CD8-positive, alpha-beta memory T cell (primary cell): ENCODE data around the gene RNF222. TPM values are rescaled to one million over a fixed set of nuclear protein-coding genes. Genes with fewer than 3 reads are reported as not detected.
"Not testable (repeated sequence)": the region's sequence is repeated elsewhere in the genome, so short reads cannot be mapped to it uniquely, and the experiment has no call there.

Experiments
- CTCF ChIA-PET: fragments of 350-600 bp; sonication (Branson Sonifier 250); formaldehyde crosslinking; loops from one replicate; lab custom pipeline; 2021; ENCODE audit warnings: antibody characterized with exemption; lab: Charles Lee
- POLR2A ChIA-PET: fragments of 350-600 bp; sonication (Branson Sonifier 250); formaldehyde crosslinking; loops from one replicate; lab custom pipeline; 2021; ENCODE audit warnings: antibody characterized with exemption; lab: Charles Lee
- DNase-seq, 5 donors: peaks; one replicate each; pipeline versions ENCODE4 v3.0.0 to v3.0.0-alpha.2; 2020 to 2022; ENCODE audit warnings: mixed read lengths in 1 of 5
- H3K27ac ChIP-seq: one replicate; pipeline ENCODE4 v1.7.0; 2013; ENCODE audit warnings: low read depth, mild to moderate bottlenecking, low read length, moderate library complexity
- H3K27me3 ChIP-seq: 2 replicates; pipeline ENCODE4 v1.7.0; 2013; ENCODE audit warnings: low read length, mild to moderate bottlenecking; ENCODE audit not compliant: insufficient read depth, poor library complexity, severe bottlenecking
- H3K36me3 ChIP-seq: 2 replicates; pipeline ENCODE4 v1.7.0; 2013; ENCODE audit warnings: mild to moderate bottlenecking, low read length, moderate library complexity; ENCODE audit not compliant: insufficient read depth
- H3K4me1 ChIP-seq: 2 replicates; pipeline ENCODE4 v1.7.0; 2013; ENCODE audit warnings: mild to moderate bottlenecking, low read length, moderate library complexity; ENCODE audit not compliant: insufficient read depth
- H3K4me3 ChIP-seq: 2 replicates; pipeline ENCODE4 v1.7.0; 2013; ENCODE audit warnings: mild to moderate bottlenecking, low read length
- H3K9me3 ChIP-seq: 2 replicates; pipeline ENCODE4 v1.7.0; 2013; ENCODE audit warnings: mild to moderate bottlenecking, low read length
- H3K27ac Mint-ChIP-seq, 8 donors: one replicate each; pipeline ENCODE4 v1.8.0; 2020 to 2021; ENCODE audit warnings: mixed read lengths in 8 of 8, mild to moderate bottlenecking in 6 of 8, inconsistent platforms in 3 of 8, moderate library complexity in 3 of 8
- H3K27me3 Mint-ChIP-seq, 2 donors: one replicate each; pipeline ENCODE4 v1.8.0; 2020 to 2021; ENCODE audit warnings: mixed read lengths in 2 of 2, mild to moderate bottlenecking in 1 of 2, moderate library complexity in 1 of 2
- H3K36me3 Mint-ChIP-seq, 3 donors: one replicate each; pipeline ENCODE4 v1.8.0; 2020 to 2021; ENCODE audit warnings: mixed read lengths in 3 of 3, inconsistent platforms in 1 of 3, mild to moderate bottlenecking in 1 of 3
- H3K4me1 Mint-ChIP-seq, 3 donors: one replicate each; pipeline ENCODE4 v1.8.0; 2020 to 2021; ENCODE audit warnings: mixed read lengths in 3 of 3, inconsistent platforms in 1 of 3, mild to moderate bottlenecking in 1 of 3
- H3K4me3 Mint-ChIP-seq, 7 donors: one replicate each; pipeline ENCODE4 v1.8.0; 2020 to 2021; ENCODE audit warnings: mixed read lengths in 7 of 7, mild to moderate bottlenecking in 6 of 7, moderate library complexity in 4 of 7, inconsistent platforms in 2 of 7
- H3K9me3 Mint-ChIP-seq, 5 donors: one replicate each; pipeline ENCODE4 v1.8.0; 2020 to 2022; ENCODE audit warnings: mixed read lengths in 5 of 5, mild to moderate bottlenecking in 3 of 5, moderate library complexity in 2 of 5, inconsistent platforms in 1 of 5
- polyA plus RNA-seq: library from polyadenylated mRNA; unstranded; fragments of 300-500 nt; fragmentation: Illumina TruSeq; gene quantifications from one replicate; pipeline ENCODE4 v1.2.3, GENCODE V29; 2021
- total RNA-seq, 2 experiments: library from RNA; stranded (reverse); gene quantifications; one replicate each; pipeline ENCODE4 v1.2.3, GENCODE V29; 2021

RNF222 gene
- total and polyA plus RNA-seq, 3 experiments from 2014 or later = 0.18 TPM; not detected in 2

DNA sequence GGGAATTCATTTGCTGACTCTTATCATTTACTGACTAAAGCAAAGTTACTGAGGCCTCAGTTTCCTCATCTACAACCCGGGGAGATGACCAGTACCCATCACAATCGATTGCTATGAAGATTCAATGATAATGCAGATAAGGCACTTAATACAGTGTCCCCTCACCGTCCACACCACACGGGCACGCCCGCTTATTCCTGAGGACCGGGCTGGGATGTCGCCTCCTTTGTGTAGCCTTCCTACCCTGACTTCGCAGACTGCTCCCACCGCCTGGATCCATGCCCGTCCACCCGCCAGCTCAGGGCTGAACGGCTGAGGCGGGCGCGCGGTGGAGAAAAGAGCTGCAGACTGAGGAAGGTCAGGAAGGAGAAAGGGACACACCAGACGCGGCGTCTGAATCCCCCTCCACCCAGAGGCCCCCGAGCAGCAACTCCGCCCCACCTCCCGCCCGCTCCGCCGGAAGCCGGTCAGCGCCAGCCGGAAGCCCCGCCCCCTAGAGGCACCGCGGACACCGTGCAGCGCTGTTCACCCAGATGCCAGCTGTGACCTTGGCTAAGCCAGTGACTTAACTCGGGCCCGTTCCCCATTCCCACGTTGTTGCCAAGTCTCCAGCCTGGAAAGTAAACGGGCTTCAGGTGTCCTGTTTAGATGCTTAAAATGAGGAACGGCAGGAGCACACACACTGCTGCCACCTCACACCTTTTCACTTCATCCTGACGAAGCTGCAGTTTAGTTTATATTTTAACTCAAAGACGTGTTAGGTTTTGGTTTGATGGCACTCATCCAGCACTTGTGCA is 21.2 kb downstream of the RNF222 start, which contains the start of gene KRABD2:
TSS of gene KRABD2 (minus strand) at position 434 of the 797 bp plus-strand sequence.
- POLR2A ChIA-PET = interaction anchor here (0.5 to 1.4 kb wide), 6 partner anchors 59 to 1145 kb away, joined by 3 to 6 read pairs (median 3); partner anchors contain the start of genes BORCS6 and NDEL1

DNA sequence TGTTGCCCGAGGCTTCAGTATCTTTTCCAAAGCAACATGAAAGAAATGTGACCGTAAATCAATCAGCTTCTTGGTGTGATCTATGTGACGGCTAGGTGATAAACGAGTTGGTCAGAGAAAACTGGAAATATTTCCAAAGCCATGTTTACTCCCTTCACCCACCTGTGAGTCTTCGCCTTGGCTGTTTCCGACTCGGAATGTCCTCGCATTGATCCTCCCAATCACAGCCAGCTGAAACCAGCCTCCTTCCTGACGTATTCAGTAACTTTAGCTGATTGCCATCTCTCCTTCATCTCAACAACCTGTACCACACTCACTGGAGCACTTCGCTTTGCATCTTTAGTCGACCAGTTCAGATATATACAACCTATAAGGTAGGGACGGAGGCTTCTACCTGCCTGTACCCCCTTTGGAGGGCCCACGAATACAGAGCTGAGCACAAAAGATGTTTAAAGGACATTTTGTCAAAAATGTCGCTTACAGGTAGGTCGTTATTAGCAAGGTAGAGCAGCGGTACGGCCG is 21.8 kb downstream of the RNF222 start:
- peak overlapping the region; percentile 82 to 97 (median 92) for H3K27ac Mint-ChIP-seq
- peaks cover 41 to 55% (median 50%) of the 10 kb centered on the region in 3 donors for H3K4me1 Mint-ChIP-seq
- POLR2A ChIA-PET = interaction anchor here (0.6 to 1.4 kb wide), 3 partner anchors 80 to 300 kb away, joined by 3 to 6 read pairs (median 3); partner anchors contain the start of gene BORCS6
- Histone ChIP-seq H3K4me3 (peak overlapping the region; percentile 77), H3K27me3 (no peaks in the 10 kb centered on the region), H3K9me3 (no peaks in the 10 kb centered on the region), H3K36me3 (peaks cover 34% of the 10 kb centered on the region), H3K4me1 (peaks cover 27% of the 10 kb centered on the region), H3K27ac (peak overlapping the region; percentile 62)
- no peak for DNase-seq
- no peaks in the 10 kb centered on the region for H3K9me3 Mint-ChIP-seq
- peaks cover 5 to 61% (median 17%) of the 10 kb centered on the region in 3 donors for H3K36me3 Mint-ChIP-seq
- H3K27me3 Mint-ChIP-seq = no peaks in the 10 kb centered on the region
- CTCF ChIA-PET = interaction anchor here (1.0 to 1.9 kb wide), 8 partner anchors 8 to 315 kb away, joined by 3 to 5 read pairs (median 4); partner anchors contain the start of gene NDEL1
- peak overlapping the region; percentile 88 to 97 (median 91) for H3K4me3 Mint-ChIP-seq

More for the DNA sequence above, 21.2 kb downstream of the RNF222 start, which contains the start of gene KRABD2:
- peak within 1 kb of the TSS; percentile 62 for H3K27ac ChIP-seq
- Mint-ChIP-seq H3K9me3 (no peaks in the 10 kb centered on the region), H3K4me3 (peak within 1 kb of the TSS; percentile 88 to 97 (median 91)), H3K27ac (peak within 1 kb of the TSS; percentile 83 to 97 (median 94)), H3K27me3 (no peaks in the 10 kb centered on the region), H3K4me1 (peaks cover 46 to 62% (median 57%) of the 10 kb centered on the region in 3 donors), H3K36me3 (peaks cover 5 to 63% (median 19%) of the 10 kb centered on the region in 3 donors)
- DNase-seq = peak; percentile 86 to 93 (median 88)
- no peaks in the 10 kb centered on the region for H3K27me3 ChIP-seq
- CTCF ChIA-PET = interaction anchor here (0.8 to 1.9 kb wide), 9 partner anchors 10 to 369 kb away, joined by 3 to 6 read pairs (median 3); partner anchors contain the start of gene NDEL1
- H3K36me3 ChIP-seq = peaks cover 40% of the 10 kb centered on the region
- H3K4me3 ChIP-seq = peak within 1 kb of the TSS; percentile 77
- peaks cover 34% of the 10 kb centered on the region for H3K4me1 ChIP-seq
- no peaks in the 10 kb centered on the region for H3K9me3 ChIP-seq

DNA sequence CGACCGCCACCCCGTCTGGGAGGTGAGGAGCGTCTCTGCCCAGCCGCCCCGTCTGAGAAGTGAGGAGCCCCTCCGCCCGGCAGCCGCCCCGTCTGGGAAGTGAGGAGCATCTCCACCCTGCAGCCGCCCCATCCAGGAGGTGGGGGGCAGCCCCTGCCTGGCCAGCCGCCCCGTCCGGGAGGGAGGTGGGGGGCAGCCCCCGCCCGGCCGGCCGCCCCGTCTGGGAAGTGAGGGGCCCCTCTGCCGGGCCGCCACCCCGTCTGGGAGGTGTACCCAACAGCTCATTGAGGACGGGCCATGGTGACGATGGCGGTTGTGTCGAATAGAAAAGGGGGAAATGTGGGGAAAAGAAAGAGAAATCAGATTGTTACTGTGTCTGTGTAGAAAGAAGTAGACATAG is 23.8 kb downstream of the RNF222 start:
- H3K4me3 ChIP-seq, H3K27ac Mint-ChIP-seq, CTCF ChIA-PET, DNase-seq, POLR2A ChIA-PET, H3K27me3 ChIP-seq, H3K9me3 ChIP-seq, H3K4me3 Mint-ChIP-seq, H3K27ac ChIP-seq, H3K27me3 Mint-ChIP-seq, H3K9me3 Mint-ChIP-seq: not testable (repeated sequence)
- peaks cover 4 to 57% (median 26%) of the 10 kb centered on the region in 3 donors for H3K36me3 Mint-ChIP-seq
- Histone ChIP-seq H3K36me3 (peaks cover 16% of the 10 kb centered on the region), H3K4me1 (peaks cover 15% of the 10 kb centered on the region)
- H3K4me1 Mint-ChIP-seq = peaks cover 25 to 36% (median 36%) of the 10 kb centered on the region in 3 donors

DNA sequence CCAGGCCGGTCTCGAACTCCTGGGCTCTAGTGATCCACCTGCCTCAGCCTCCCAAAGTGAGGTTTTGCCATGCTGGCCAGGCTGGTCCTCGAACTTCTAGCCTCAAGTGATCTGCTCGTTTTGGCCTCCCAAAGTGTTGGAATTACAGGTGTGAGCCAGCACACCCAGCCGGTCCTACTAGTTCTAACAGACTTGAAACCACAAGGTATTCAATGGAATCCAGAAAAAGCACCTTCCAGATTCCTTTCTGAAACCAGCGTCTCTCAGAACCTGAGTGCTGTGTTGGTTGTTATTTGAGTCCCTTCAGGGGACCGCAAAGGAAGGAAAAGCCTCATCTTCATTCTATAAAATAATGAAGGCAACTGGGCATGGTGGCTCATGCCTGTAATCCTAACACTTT is 25.2 kb downstream of the RNF222 start:
- ChIA-PET POLR2A (no interaction called here), CTCF (no interaction called here)
- Mint-ChIP-seq H3K9me3 (no peaks in the 10 kb centered on the region), H3K4me1 (peaks cover 18 to 30% (median 24%) of the 10 kb centered on the region in 3 donors), H3K36me3 (peaks cover 0 to 51% (median 15%) of the 10 kb centered on the region in 3 donors), H3K27me3 (no peaks in the 10 kb centered on the region), H3K4me3 (peak overlapping the region in 1 of 7 donors; percentile 54), H3K27ac (no peak overlapping the region)
- no peak for DNase-seq
- Histone ChIP-seq H3K36me3 (peaks cover 2% of the 10 kb centered on the region), H3K4me1 (peaks cover 15% of the 10 kb centered on the region), H3K4me3 (no peak overlapping the region), H3K9me3 (no peaks in the 10 kb centered on the region), H3K27me3 (no peaks in the 10 kb centered on the region), H3K27ac (no peak overlapping the region)

DNA sequence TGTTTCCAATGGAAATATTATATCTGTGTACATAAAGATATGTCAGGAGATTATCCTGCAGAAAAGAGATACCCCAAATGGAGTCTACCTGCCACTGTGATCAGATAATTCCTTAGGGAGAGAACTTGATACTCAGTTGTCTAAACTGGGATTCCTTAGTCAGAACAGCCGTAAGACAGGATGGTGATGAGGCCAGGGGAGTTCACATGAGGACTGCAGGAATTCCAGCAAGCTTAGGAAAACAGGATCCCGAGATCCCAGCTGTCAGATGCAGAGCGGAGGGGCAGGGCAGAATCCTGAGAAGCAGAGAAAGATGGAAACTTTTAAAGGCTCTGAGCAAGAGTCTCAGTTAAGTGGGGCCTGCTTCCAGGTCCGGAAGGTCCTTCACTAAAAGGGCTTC is 25.8 kb downstream of the RNF222 start:
- Histone ChIP-seq H3K4me1 (peaks cover 13% of the 10 kb centered on the region), H3K4me3 (no peak overlapping the region), H3K27me3 (no peaks in the 10 kb centered on the region), H3K36me3 (no peaks in the 10 kb centered on the region), H3K9me3 (no peaks in the 10 kb centered on the region), H3K27ac (no peak overlapping the region)
- Mint-ChIP-seq H3K36me3 (peaks cover 0 to 44% (median 14%) of the 10 kb centered on the region in 3 donors), H3K4me1 (peaks cover 13 to 23% (median 17%) of the 10 kb centered on the region in 3 donors), H3K4me3 (peak overlapping the region in 1 of 7 donors; percentile 11), H3K27ac (peak overlapping the region in 1 of 8 donors; percentile 43), H3K27me3 (no peaks in the 10 kb centered on the region), H3K9me3 (no peaks in the 10 kb centered on the region)
- DNase-seq = no peak
- ChIA-PET CTCF (interaction anchor here (1.9 kb wide), 1 partner anchor 12 kb away, joined by 6 read pairs; the partner anchor contains the start of gene RPL26), POLR2A (no interaction called here)

DNA sequence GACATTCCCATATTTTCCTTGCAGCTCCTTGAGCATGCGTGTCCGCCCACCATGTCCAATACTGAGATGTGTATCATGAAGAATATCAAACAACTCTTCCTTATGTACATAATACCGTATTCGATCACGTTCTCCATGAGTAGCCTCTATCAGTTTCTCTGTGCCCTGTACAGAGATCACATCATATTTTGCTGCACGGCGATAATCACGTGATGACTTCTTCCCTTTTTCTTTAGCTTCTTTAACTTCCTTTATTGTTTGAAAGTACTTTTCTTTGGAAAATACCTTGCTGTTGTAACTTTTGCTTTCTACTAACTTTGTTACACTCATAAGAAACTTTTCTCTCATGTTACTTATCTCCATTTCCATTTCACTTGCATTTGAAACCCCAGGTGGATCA is 27.7 kb downstream of the RNF222 start:
- H3K9me3 Mint-ChIP-seq = no peaks in the 10 kb centered on the region

DNA sequence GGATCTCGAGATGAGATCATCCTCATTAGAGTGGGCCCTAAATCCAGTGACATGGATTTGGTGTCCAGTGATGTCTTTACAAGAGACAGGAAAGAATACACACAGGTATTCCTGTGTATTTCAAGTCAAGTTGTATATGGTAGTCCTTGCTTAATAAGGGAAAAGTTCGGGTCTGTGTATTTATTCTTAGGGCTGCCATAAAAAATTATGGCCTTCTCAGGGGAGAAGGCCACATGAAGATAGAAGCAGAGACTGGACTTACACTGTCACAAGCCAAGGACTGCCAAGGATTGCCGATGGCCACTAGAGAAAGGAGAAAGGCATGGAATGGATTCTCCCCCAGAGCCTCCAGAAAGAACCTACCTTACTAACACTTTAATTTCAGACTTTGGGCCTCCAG is 29.4 kb downstream of the RNF222 start:
- Mint-ChIP-seq H3K4me3 (no peak overlapping the region), H3K4me1 (peaks cover 0 to 3% (median 0%) of the 10 kb centered on the region in 3 donors), H3K27me3 (no peaks in the 10 kb centered on the region), H3K36me3 (peaks cover 0 to 37% (median 17%) of the 10 kb centered on the region in 3 donors), H3K27ac (peak overlapping the region in 3 of 8 donors; percentile 21 to 61 (median 29)), H3K9me3 (no peaks in the 10 kb centered on the region)
- Histone ChIP-seq H3K4me1 (no peaks in the 10 kb centered on the region), H3K27me3 (no peaks in the 10 kb centered on the region), H3K36me3 (no peaks in the 10 kb centered on the region), H3K9me3 (no peaks in the 10 kb centered on the region), H3K27ac (no peak overlapping the region), H3K4me3 (no peak overlapping the region)
- POLR2A ChIA-PET = no interaction called here
- no peak for DNase-seq
- CTCF ChIA-PET = no interaction called here

More for the DNA sequence above, 27.7 kb downstream of the RNF222 start:
- no peaks in the 10 kb centered on the region for H3K27me3 Mint-ChIP-seq
- ChIA-PET POLR2A (no interaction called here), CTCF (interaction anchor here (1.9 kb wide), 1 partner anchor 13 kb away, joined by 6 read pairs; the partner anchor contains the start of gene RPL26)
- peaks cover 0 to 6% (median 2%) of the 10 kb centered on the region in 3 donors for H3K4me1 Mint-ChIP-seq
- H3K36me3 ChIP-seq = no peaks in the 10 kb centered on the region
- no peak overlapping the region for H3K4me3 ChIP-seq
- H3K9me3 ChIP-seq = no peaks in the 10 kb centered on the region
- DNase-seq = no peak
- peaks cover 0 to 36% (median 17%) of the 10 kb centered on the region in 3 donors for H3K36me3 Mint-ChIP-seq
- H3K27ac ChIP-seq = no peak overlapping the region
- peak overlapping the region in 1 of 8 donors; percentile 24 for H3K27ac Mint-ChIP-seq
- no peaks in the 10 kb centered on the region for H3K27me3 ChIP-seq
- no peak overlapping the region for H3K4me3 Mint-ChIP-seq
- H3K4me1 ChIP-seq = no peaks in the 10 kb centered on the region
